K562 (cell line): Measurements from ENCODE around the gene LENEP. TPM values are rescaled to one million over a fixed set of nuclear protein-coding genes. Genes with fewer than 3 reads are reported as not detected.

ENCODE experiments used
- BCLAF1 ChIP-seq, 2 experiments: fragments of 450-650 bp in 1 of 2; IDR thresholded peaks; 2 replicates each; pipeline ENCODE4 v1.6.1; 2011 to 2017; ENCODE audit warnings: low read depth in 2 of 2, antibody characterized with exemption in 1 of 2, borderline replicate concordance in 1 of 2, low read length in 1 of 2, mild to moderate bottlenecking in 1 of 2, mixed read lengths in 1 of 2; ENCODE audit not compliant: control insufficient read depth in 1 of 2
- CHCHD3 ChIP-seq: fragments of 250-450 bp; sonication (Bioruptor Pico); IDR thresholded peaks from 2 replicates; pipeline ENCODE4 v2.1.2; 2022; ENCODE audit warnings: mild to moderate bottlenecking
- DMBX1 ChIP-seq: fragments of 250-450 bp; sonication (Bioruptor Pico); IDR thresholded peaks from 2 replicates; pipeline ENCODE4 v1.8.0; 2022; ENCODE audit warnings: inconsistent platforms, mild to moderate bottlenecking, moderate library complexity, borderline replicate concordance
- E4F1 ChIP-seq: fragments of 250-450 bp; sonication (Bioruptor Pico); IDR thresholded peaks from 2 replicates; pipeline ENCODE4 v1.5.0; 2021; ENCODE audit warnings: mild to moderate bottlenecking, borderline replicate concordance
- ETS2 ChIP-seq: IDR thresholded peaks from 2 replicates; pipeline ENCODE4 v1.6.1; 2016; ENCODE audit warnings: borderline replicate concordance, missing genetic modification characterization, mild to moderate bottlenecking, moderate library complexity, missing compliant biosample characterization; ENCODE audit not compliant: poor library complexity, severe bottlenecking
- FOXK2 ChIP-seq, 2 experiments: fragments of 450-650 bp; IDR thresholded peaks in 1 of 2; conservative IDR thresholded peaks in 1 of 2; 2 replicates each; pipeline ENCODE4 v1.6.1; 2016; ENCODE audit warnings: low read depth in 2 of 2, mild to moderate bottlenecking in 1 of 2
- GABPA ChIP-seq: fragments of 200-800 bp; sonication (Bioruptor generic); conservative IDR thresholded peaks from 2 replicates; pipeline ENCODE4 v1.6.1; 2016; ENCODE audit warnings: low read depth, missing genetic modification characterization, missing compliant biosample characterization
- L3MBTL2 ChIP-seq: fragments of 450-650 bp; IDR thresholded peaks from 2 replicates; pipeline ENCODE4 v1.6.1; 2016; ENCODE audit warnings: mild to moderate bottlenecking, moderate library complexity
- MCM3 ChIP-seq: fragments of 450-650 bp; IDR thresholded peaks from 2 replicates; pipeline ENCODE4 v1.6.1; 2016
- MECOM ChIP-seq: fragments of 250-450 bp; sonication (Bioruptor Pico); IDR thresholded peaks from 2 replicates; pipeline ENCODE4 v1.8.0; 2022; ENCODE audit warnings: inconsistent platforms
- NEUROD1 ChIP-seq: fragments of 150-350 bp; IDR thresholded peaks from 2 replicates; pipeline ENCODE4 v1.6.1; 2014; ENCODE audit warnings: borderline replicate concordance, low read length, low read depth; ENCODE audit not compliant: partially characterized antibody
- RBM17 ChIP-seq: fragments of 200-400 bp; formaldehyde crosslinking; IDR thresholded peaks from 2 replicates; pipeline ENCODE4 v1.6.1; 2017; ENCODE audit warnings: low read depth, mild to moderate bottlenecking, low read length, borderline replicate concordance
- SRSF9 ChIP-seq: fragments of 200-400 bp; formaldehyde crosslinking; IDR thresholded peaks from 2 replicates; pipeline ENCODE4 v1.6.1; 2017; ENCODE audit warnings: low read depth, low read length, borderline replicate concordance
- THAP12 ChIP-seq: fragments of 250-450 bp; sonication (Bioruptor Pico); IDR thresholded peaks from 2 replicates; pipeline ENCODE4 v1.9.0; 2021; ENCODE audit warnings: mild to moderate bottlenecking, inconsistent platforms
- TRIM25 ChIP-seq: fragments of 450-650 bp; IDR thresholded peaks from 2 replicates; pipeline ENCODE4 v1.7.0; 2016; ENCODE audit warnings: borderline replicate concordance
- TRIM28 ChIP-seq: fragments of 450-650 bp; IDR thresholded peaks from 2 replicates; pipeline ENCODE4 v1.6.1; 2017
- ZNF175 ChIP-seq: fragments of 200-800 bp; sonication (Bioruptor generic); IDR thresholded peaks from 2 replicates; pipeline ENCODE4 v1.6.1; 2016; ENCODE audit warnings: low read depth, mild to moderate bottlenecking, missing genetic modification characterization, missing compliant biosample characterization
- polyA plus RNA-seq, 8 experiments: library from polyadenylated mRNA; depleted of rRNA in 4 of 8; stranded (reverse) in 5 of 8; unstranded in 3 of 8; fragments of >200 nt; fragmentation: Nextera tagmentation in 2 of 8; fragmentation: Illumina TruSeq in 1 of 8; extraction: Ambion mirVana in 2 of 8; extraction: Trizol in 1 of 8; gene quantifications; 2 replicates each; pipeline versions ENCODE4 v1.2.1 to v1.2.3, GENCODE V29; 2011 to 2014; ENCODE audit warnings: inconsistent platforms in 1 of 8, missing spikeins in 1 of 8
- total RNA-seq, 7 experiments: library from RNA; depleted of rRNA in 6 of 7; stranded (reverse); fragments of >200 nt in 6 of 7; fragmentation: Illumina TruSeq in 2 of 7; extraction: Trizol in 2 of 7; gene quantifications; 2 replicates each; pipeline versions ENCODE4 v1.2.1 to v1.2.3, GENCODE V29; 2011 to 2021; ENCODE audit warnings: low replicate concordance in 1 of 7

Gene LENEP
- total and polyA plus RNA-seq, 9 of the 15 experiments (the other 6 are each of a cell fraction or from before 2014, with no cell fraction given) = 0.23 to 0.87 (median 0.67) TPM; not detected in 5

GRCh38 chr1:154982897-154983648 is 10.3 kb upstream of the LENEP start, which contains the start of gene FLAD1 (continued):
- TF ChIP-seq DMBX1 (CRISPR knock-in tag) (0 out of 2 replicates have a peak, but pooled peaks have one; percentile 27), CHCHD3 (peak; percentile 87; the same call in 1 of the 2 replicates), MCM3 (no peak), BCLAF1 (IDR thresholded peaks at IDR 0.05; ENCODE audit: borderline replicate concordance in 1 of 2, control insufficient read depth in 1 of 2, low read depth in 2 of 2, low read length in 1 of 2) (no peak), L3MBTL2 (peak; percentile 97), THAP12 (CRISPR knock-in tag) (no peak), TRIM25 (no peak), TRIM28 (peak; percentile 60), NEUROD1 (peak; percentile 99), GABPA (tag) (peak; percentile 97), E4F1 (CRISPR knock-in tag) (0 out of 2 replicates have a peak, but pooled peaks have one; percentile 37), ETS2 (tag) (no peak), MECOM (CRISPR knock-in tag) (no peak), RBM17 (no peak), SRSF9 (no peak), FOXK2 (conservative IDR thresholded peaks at IDR 0.05 in 1 of 2, IDR thresholded peaks at IDR 0.05 in 1 of 2; ENCODE audit: low read depth in 2 of 2) (peak; percentile 95 to 96), ZNF175 (CRISPR knock-in tag) (no peak)
